NCI-H345 (cell line): ENCODE measurements around the gene ERV3-1.
"Not testable (repeated sequence)": the region's sequence is repeated elsewhere in the genome, so short reads cannot be mapped to it uniquely, and the experiment has no call there.

Source experiments
- DNase-seq: peaks from one replicate; lab custom pipeline; 2025; lab: John Stamatoyannopoulos, UW

Gene ERV3-1

DNA sequence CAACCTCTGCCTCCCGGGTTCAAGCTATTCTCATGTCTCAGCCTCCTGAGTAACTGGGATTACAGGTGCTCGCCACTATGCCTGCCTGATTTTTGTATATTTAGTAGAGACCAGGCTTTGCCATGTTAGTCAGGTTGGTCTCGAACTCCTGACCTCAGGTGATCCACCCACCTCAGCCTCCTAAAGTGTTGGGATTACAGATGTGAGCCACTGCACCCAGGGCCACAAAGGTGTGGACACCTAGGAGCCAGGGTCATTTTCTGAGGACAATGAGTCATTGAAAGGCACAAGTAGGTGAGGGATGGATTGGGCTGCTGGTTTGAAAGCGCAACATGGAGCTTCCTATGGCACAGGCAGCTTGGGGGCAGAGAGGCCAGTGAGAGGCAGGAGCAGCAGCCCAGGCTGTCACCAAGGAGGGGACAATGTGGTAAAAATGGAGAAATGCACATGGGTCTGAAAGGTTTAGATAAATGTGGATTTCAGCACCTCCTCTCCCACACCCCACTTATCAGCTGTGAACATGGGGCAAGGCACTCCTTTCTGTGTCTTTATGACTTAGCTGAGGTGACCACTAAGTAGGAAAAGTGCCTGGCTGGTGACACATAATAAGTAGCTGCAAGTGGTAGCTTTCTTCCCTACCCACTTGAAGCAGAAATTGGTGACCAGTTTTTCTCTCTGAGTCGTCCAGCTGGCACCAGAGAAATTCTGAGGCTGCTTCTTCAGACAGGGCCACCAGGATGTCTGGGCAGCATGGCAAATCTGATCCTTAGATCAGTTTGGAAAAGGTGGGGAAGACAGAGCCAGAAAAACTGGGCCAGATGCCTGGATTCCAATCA, 61.6 kb downstream of the ERV3-1 start:
- not testable (repeated sequence) for DNase-seq
